ENCODE results near the gene RHOH.

The RHOH gene

DNA sequence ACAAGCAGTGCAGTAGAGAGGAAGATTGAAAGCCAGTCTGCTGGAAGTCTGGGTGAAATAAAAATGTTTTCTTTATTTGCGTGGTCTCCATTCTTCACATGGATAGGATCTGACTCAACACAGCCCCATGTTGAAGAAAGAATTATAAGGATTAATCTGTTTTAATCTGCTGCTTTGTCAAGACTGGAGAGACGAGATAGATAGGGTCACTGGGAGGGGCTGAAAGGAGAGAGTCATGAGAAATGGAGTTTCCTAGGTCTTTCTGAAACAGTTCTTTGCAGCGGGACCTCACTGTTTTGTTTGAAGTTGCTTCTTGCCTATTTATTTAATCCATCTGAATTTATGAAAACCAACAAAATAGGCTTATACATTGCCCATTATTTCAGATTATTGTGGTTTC is 32.4 kb upstream of the RHOH start:
- no peak overlapping the region for H3K4me3 ChIP-seq (ENCODE audit: low read depth, low read length)
- in situ Hi-C loops (cut with HindIII; ENCODE audit: low sequenced_read_pairs) = no loop called here
- TF ChIP-seq, protein P1, sequence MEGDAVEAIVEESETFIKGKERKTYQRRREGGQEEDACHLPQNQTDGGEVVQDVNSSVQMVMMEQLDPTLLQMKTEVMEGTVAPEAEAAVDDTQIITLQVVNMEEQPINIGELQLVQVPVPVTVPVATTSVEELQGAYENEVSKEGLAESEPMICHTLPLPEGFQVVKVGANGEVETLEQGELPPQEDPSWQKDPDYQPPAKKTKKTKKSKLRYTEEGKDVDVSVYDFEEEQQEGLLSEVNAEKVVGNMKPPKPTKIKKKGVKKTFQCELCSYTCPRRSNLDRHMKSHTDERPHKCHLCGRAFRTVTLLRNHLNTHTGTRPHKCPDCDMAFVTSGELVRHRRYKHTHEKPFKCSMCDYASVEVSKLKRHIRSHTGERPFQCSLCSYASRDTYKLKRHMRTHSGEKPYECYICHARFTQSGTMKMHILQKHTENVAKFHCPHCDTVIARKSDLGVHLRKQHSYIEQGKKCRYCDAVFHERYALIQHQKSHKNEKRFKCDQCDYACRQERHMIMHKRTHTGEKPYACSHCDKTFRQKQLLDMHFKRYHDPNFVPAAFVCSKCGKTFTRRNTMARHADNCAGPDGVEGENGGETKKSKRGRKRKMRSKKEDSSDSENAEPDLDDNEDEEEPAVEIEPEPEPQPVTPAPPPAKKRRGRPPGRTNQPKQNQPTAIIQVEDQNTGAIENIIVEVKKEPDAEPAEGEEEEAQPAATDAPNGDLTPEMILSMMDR (IDR thresholded peaks at IDR 0.05; ENCODE audit: low read depth, low read length, missing control alignments) = no peak
- no peak for DNase-seq (ENCODE audit: low read depth)

DNA sequence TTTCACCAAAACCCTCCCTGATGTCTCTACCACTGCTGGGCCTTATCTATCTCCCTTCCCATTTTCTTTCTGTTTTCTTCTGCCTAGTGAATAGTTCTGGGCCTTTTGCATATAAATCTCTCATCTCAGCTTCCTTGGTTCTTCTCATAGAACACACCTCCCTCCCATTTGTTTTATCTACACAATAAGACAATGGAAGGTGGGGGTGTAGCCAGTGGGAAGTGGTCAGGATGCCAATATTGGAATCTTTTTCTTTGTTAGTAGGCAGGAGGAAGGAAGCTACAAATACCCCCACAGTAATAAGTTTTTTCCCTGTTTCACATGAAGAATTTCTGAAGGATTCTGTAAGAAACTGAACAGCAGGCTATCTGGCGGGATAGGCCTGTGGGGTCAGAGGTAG is 30.9 kb upstream of the RHOH start:
- TF ChIP-seq, protein P1 (IDR thresholded peaks at IDR 0.05; ENCODE audit: low read depth, low read length, missing control alignments) = no peak
- no peak for DNase-seq (ENCODE audit: low read depth)

DNA sequence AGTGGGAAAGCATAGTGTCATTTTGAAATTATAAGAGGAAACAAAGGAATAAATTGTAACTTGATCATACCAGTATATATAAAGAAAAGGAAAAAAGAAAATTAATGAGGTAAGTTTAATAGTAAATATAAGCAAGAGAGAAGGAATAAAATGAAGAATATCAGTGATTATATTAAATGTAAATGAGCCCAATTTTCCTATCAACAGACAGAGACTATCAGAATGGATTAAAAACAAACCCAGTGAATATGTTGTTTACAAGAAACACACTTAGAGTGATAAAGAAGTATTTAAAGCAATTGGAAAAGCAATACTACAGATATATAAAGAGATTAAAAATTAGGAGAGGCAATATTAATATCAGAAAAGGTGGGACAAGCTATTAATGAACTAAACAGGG is 28.8 kb upstream of the RHOH start:
- in situ Hi-C loops (cut with HindIII; ENCODE audit: low sequenced_read_pairs) = no loop called here
- TF ChIP-seq, protein P1 (IDR thresholded peaks at IDR 0.05; ENCODE audit: low read depth, low read length, missing control alignments) = no peak
- DNase-seq (ENCODE audit: low read depth) = no peak
- no peak overlapping the region for H3K4me3 ChIP-seq (ENCODE audit: low read depth, low read length)

More for the DNA sequence above, 30.9 kb upstream of the RHOH start:
- in situ Hi-C loops (cut with HindIII; ENCODE audit: low sequenced_read_pairs) = no loop called here
- H3K4me3 ChIP-seq (ENCODE audit: low read depth, low read length) = no peak overlapping the region

DNA sequence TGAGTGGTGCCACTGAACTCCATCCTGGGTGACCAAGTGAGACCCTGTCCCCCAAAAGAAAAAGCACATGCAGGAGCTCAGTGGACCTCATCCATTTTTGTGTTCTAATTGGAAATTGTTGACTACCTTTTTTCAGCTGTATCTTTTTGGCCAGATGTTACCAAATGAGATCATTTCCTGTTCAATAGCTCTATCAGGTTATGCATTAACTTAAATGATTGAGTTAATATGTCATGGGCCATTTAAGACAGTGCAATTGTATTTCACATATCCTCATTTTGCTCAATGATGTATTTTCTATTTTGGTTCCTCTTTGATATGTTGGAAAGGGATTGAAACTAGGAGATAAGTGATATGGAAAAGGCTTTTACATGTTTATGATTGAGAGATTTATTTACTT is 26.2 kb upstream of the RHOH start:
- DNase-seq (ENCODE audit: low read depth) = no peak
- TF ChIP-seq, protein P1 (IDR thresholded peaks at IDR 0.05; ENCODE audit: low read depth, low read length, missing control alignments) = no peak
- no peak overlapping the region for H3K4me3 ChIP-seq (ENCODE audit: low read depth, low read length)
- in situ Hi-C loops (cut with HindIII; ENCODE audit: low sequenced_read_pairs) = no loop called here

DNA sequence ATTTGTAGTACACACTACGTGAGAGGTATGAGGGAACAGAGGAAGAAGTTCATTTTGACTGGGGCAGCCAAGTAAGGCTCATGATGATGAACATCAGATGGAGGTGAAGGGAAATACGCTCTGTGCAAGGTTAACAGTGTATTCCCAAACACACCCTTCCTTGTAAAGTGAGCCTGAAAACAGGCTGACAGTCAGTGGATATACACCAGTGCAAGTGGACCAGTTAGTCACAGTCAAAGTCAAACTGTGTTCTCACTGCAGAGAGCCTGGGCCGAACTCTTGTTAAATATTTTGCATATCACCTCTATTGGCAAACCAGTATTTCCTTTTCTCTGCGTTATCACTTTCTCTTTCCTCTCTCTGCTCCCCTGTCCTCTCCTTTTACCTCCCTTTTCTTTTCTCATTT is 23.4 kb upstream of the RHOH start:
- no peak overlapping the region for H3K4me3 ChIP-seq (ENCODE audit: low read depth, low read length)
- in situ Hi-C loops (cut with HindIII; ENCODE audit: low sequenced_read_pairs) = no loop called here

DNA sequence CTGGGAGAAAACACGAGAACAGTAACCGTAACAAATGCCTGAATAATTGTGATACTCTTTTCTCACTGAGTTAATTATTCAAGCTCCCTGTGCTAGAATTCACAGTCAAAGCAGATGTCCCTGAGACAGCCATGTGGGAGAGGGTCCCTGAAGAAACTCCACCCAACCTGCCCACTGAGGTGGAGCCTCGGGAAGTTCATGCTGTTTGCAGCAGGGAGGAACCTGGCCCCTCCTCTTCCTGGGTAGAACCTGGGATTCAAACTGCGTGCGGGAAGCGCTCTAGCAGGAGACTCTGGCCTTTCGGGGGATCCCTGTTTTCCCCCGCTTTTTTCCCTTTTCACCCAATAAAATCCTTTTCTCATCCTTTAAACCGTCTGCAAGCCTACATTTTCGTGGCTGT is 20.2 kb upstream of the RHOH start:
- no peak for DNase-seq (ENCODE audit: low read depth)
- in situ Hi-C loops (cut with HindIII; ENCODE audit: low sequenced_read_pairs) = no loop called here
- H3K4me3 ChIP-seq (ENCODE audit: low read depth, low read length) = no peak overlapping the region
- TF ChIP-seq, protein P1 (IDR thresholded peaks at IDR 0.05; ENCODE audit: low read depth, low read length, missing control alignments) = no peak

More for the DNA sequence above, 23.4 kb upstream of the RHOH start:
- TF ChIP-seq, protein P1 (IDR thresholded peaks at IDR 0.05; ENCODE audit: low read depth, low read length, missing control alignments) = no peak
- DNase-seq (ENCODE audit: low read depth) = no peak

DNA sequence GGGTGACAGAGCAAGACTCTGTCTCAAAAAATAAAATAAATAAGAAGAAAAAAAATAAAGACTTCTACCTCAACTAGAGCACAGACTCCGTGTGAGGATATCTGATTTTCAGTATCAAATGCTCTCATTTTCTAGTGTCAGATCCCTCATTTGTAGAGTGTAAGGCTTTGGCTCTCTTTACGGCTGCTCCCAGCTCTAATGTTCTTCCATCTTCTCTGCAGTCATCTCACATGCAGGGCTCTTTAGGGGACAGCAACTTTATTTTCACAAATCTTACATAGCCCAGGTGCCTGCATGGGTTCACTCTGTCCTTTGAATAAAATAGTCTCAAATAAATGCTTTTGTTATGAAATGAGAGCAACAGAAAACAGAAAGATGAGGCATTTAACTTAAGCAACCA is 19.2 kb upstream of the RHOH start:
- in situ Hi-C loops (cut with HindIII; ENCODE audit: low sequenced_read_pairs) = no loop called here
- H3K4me3 ChIP-seq (ENCODE audit: low read depth, low read length) = no peak overlapping the region
- TF ChIP-seq, protein P1 (IDR thresholded peaks at IDR 0.05; ENCODE audit: low read depth, low read length, missing control alignments) = no peak
- no peak for DNase-seq (ENCODE audit: low read depth)
